CD1c-positive myeloid dendritic cell (primary cell): ENCODE results near the gene TOLLIP.
"Not testable (repeated sequence)": the region's sequence is repeated elsewhere in the genome, so short reads cannot be mapped to it uniquely, and the experiment has no call there.

ENCODE experiments used
- DNase-seq: peaks from one replicate; pipeline ENCODE4 v3.0.0-alpha.2; 2016; ENCODE audit errors: extremely low spot score

The TOLLIP gene

GRCh38 chr11:1281974-1282365, 27.5 kb downstream of the TOLLIP start:
- DNase-seq, result no peak

- DNase-seq, result no peak
These were observed 28.0 kb downstream of the TOLLIP start for GRCh38 chr11:1281326-1281973.

GRCh38 chr11:1280116-1281035, 29.1 kb downstream of the TOLLIP start:
- DNase-seq, result no peak

- no peak for DNase-seq
These were observed 29.8 kb downstream of the TOLLIP start for GRCh38 chr11:1279674-1280055.

GRCh38 chr11:1278766-1279673, 30.4 kb downstream of the TOLLIP start:
- DNase-seq, result no peak

GRCh38 chr11:1277936-1278512, 31.4 kb downstream of the TOLLIP start:
- DNase-seq, result no peak

- no peak for DNase-seq
These were observed 32.4 kb downstream of the TOLLIP start for GRCh38 chr11:1276866-1277615.

- no peak for DNase-seq
These were observed 33.2 kb downstream of the TOLLIP start for GRCh38 chr11:1276041-1276790.

GRCh38 chr11:1275021-1275420, 34.4 kb downstream of the TOLLIP start:
- DNase-seq, result no peak

- no peak for DNase-seq
These were observed 34.9 kb downstream of the TOLLIP start for GRCh38 chr11:1274501-1274900.

- no peak for DNase-seq
These were observed 36.9 kb downstream of the TOLLIP start for GRCh38 chr11:1272531-1272930.

GRCh38 chr11:1271927-1272326, 37.5 kb downstream of the TOLLIP start:
- no peak for DNase-seq

GRCh38 chr11:1271406-1271805, 38.0 kb downstream of the TOLLIP start:
- DNase-seq, result no peak

GRCh38 chr11:1271002-1271401, 38.4 kb downstream of the TOLLIP start:
- no peak for DNase-seq

GRCh38 chr11:1270476-1270875, 39.0 kb downstream of the TOLLIP start:
- DNase-seq, result no peak

- DNase-seq, result no peak
These were observed 39.5 kb downstream of the TOLLIP start for GRCh38 chr11:1269957-1270356.

- DNase-seq, result no peak
These were observed 41.9 kb downstream of the TOLLIP start for GRCh38 chr11:1267441-1268100.

GRCh38 chr11:1266976-1267375, 42.5 kb downstream of the TOLLIP start:
- not testable (repeated sequence) for DNase-seq

- not testable (repeated sequence) for DNase-seq
These were observed 44.0 kb downstream of the TOLLIP start for GRCh38 chr11:1265480-1265879.

GRCh38 chr11:1264444-1264843, 45.0 kb downstream of the TOLLIP start:
- peak; percentile 70 for DNase-seq
